Neural cell (in vitro differentiated cells): ENCODE results near the gene PGS1.

Experiments
- CTCF ChIP-seq: fragments of 450-650 bp; IDR thresholded peaks from 2 replicates; pipeline ENCODE4 v1.5.1; 2014; ENCODE audit warnings: antibody characterized with exemption, mild to moderate bottlenecking, moderate library complexity; ENCODE audit not compliant: poor library complexity, severe bottlenecking
- EP300 ChIP-seq: fragments of 450-650 bp; conservative IDR thresholded peaks from 2 replicates; pipeline ENCODE4 v1.6.1; 2014; ENCODE audit warnings: antibody characterized with exemption, mild to moderate bottlenecking, moderate library complexity; ENCODE audit not compliant: poor library complexity, severe bottlenecking
- POLR2AphosphoS5 ChIP-seq: IDR thresholded peaks from 2 replicates; pipeline ENCODE4 v1.6.1; 2012
- TAF1 ChIP-seq: IDR thresholded peaks from 2 replicates; pipeline ENCODE4 v1.6.1; 2012; ENCODE audit warnings: low read depth

- no peak for TF ChIP-seq TAF1
- no peak for TF ChIP-seq CTCF
- no peak for TF ChIP-seq EP300
- TF ChIP-seq POLR2AphosphoS5 = no peak
Measured at GRCh38 chr17:78366109-78366848, 12.2 kb upstream of the PGS1 start.
